C4-2B (cell line): Measurements from ENCODE around the gene NHERF1.
A peak's percentile ranks its signal among the peaks of the same experiment; 100 is the strongest.

Source experiments
- H3K27ac ChIP-seq: fragments of 450-650 bp; 2 replicates; pipeline ENCODE4 v1.5.1; 2017
- CTCF ChIP-seq: fragments of 450-650 bp; conservative IDR thresholded peaks from 2 replicates; pipeline ENCODE4 v1.5.1; 2017; ENCODE audit warnings: mild to moderate bottlenecking
- ZFX ChIP-seq: fragments of 450-650 bp; IDR thresholded peaks from 2 replicates; pipeline ENCODE4 v1.6.1; 2017

Gene NHERF1

GRCh38 chr17:74779948-74780400 lies 31.5 kb downstream of the NHERF1 start:
- TF ChIP-seq ZFX (no peak), CTCF (no peak)
- no peak overlapping the region for H3K27ac ChIP-seq

- no peak overlapping the region for H3K27ac ChIP-seq
- TF ChIP-seq CTCF (peak; percentile 80), ZFX (no peak)
Observed at GRCh38 chr17:74780443-74781238, 32.2 kb downstream of the NHERF1 start.

GRCh38 chr17:74782571-74782970 lies 34.1 kb downstream of the NHERF1 start:
- TF ChIP-seq ZFX, result no peak
- TF ChIP-seq CTCF, result no peak
- no peak overlapping the region for H3K27ac ChIP-seq

GRCh38 chr17:74784125-74784810 lies 35.8 kb downstream of the NHERF1 start:
- no peak overlapping the region for H3K27ac ChIP-seq
- TF ChIP-seq ZFX (no peak), CTCF (no peak)

GRCh38 chr17:74785096-74785980 lies 36.9 kb downstream of the NHERF1 start:
- no peak overlapping the region for H3K27ac ChIP-seq

GRCh38 chr17:74785981-74786360 lies 37.5 kb downstream of the NHERF1 start:
- TF ChIP-seq CTCF (no peak), ZFX (no peak)

More at GRCh38 chr17:74785096-74785980, 36.9 kb downstream of the NHERF1 start:
- TF ChIP-seq ZFX, result no peak

GRCh38 chr17:74786431-74787055 lies 38.1 kb downstream of the NHERF1 start:
- no peak overlapping the region for H3K27ac ChIP-seq
- TF ChIP-seq CTCF, result no peak
- TF ChIP-seq ZFX, result no peak

More at GRCh38 chr17:74785981-74786360, 37.5 kb downstream of the NHERF1 start:
- H3K27ac ChIP-seq, result no peak overlapping the region
